EL (cell line): ENCODE results near the gene ELK3.
"Not testable (repeated sequence)": the region's sequence is repeated elsewhere in the genome, so short reads cannot be mapped to it uniquely, and the experiment has no call there.

ENCODE experiments used
- DNase-seq: peaks from one replicate; pipeline ENCODE4 v3.0.0-alpha.2; 2016

ELK3 gene

GRCh38 chr12:96317801-96318200, 123.6 kb downstream of the ELK3 start:
- DNase-seq: not testable (repeated sequence)
